Stomach smooth muscle (tissue), 2 donors: ENCODE data around the gene FPGS.
"Not testable (repeated sequence)": the region's sequence is repeated elsewhere in the genome, so short reads cannot be mapped to it uniquely, and the experiment has no call there.

Source experiments
- H3K27ac ChIP-seq: one replicate; pipeline ENCODE4 v1.7.0; 2013; ENCODE audit warnings: mild to moderate bottlenecking, low read length, inconsistent platforms
- H3K27me3 ChIP-seq, 2 donors: one replicate each; pipeline ENCODE4 v1.7.0; 2013; ENCODE audit warnings: low read length in 2 of 2; ENCODE audit not compliant: insufficient read depth in 2 of 2, control insufficient read depth in 1 of 2
- H3K36me3 ChIP-seq, 2 donors: one replicate each; pipeline ENCODE4 v1.7.0; 2013; ENCODE audit warnings: low read length in 2 of 2; ENCODE audit not compliant: control insufficient read depth in 2 of 2, insufficient read depth in 2 of 2
- H3K4me1 ChIP-seq: one replicate; pipeline ENCODE4 v1.7.0; 2013; ENCODE audit warnings: low read length; ENCODE audit not compliant: control insufficient read depth, insufficient read depth
- H3K4me3 ChIP-seq, 2 donors: one replicate each; pipeline ENCODE4 v1.7.0; 2013; ENCODE audit warnings: low read length in 2 of 2
- H3K9ac ChIP-seq, 2 donors: one replicate each; pipeline ENCODE4 v1.7.0; 2013; ENCODE audit warnings: low read length in 2 of 2, mild to moderate bottlenecking in 1 of 2
- H3K9me3 ChIP-seq, 2 donors: one replicate each; pipeline ENCODE4 v1.7.0; 2013; ENCODE audit warnings: low read length in 2 of 2; ENCODE audit not compliant: control insufficient read depth in 2 of 2
- donor health status: healthy.
- donor health status: Pancreatic carcinoma.

FPGS gene

GRCh38 chr9:127779136-127779981 lies 23.3 kb upstream of the FPGS start:
- no peak overlapping the region for H3K4me3 ChIP-seq
- H3K9me3 ChIP-seq: no peaks in the 10 kb centered on the region
- H3K27ac ChIP-seq: no peak overlapping the region
- H3K4me1 ChIP-seq: peaks cover 8% of the 10 kb centered on the region
- H3K27me3 ChIP-seq: no peaks in the 10 kb centered on the region
- H3K9ac ChIP-seq: no peak overlapping the region
- H3K36me3 ChIP-seq: no peaks in the 10 kb centered on the region

GRCh38 chr9:127780126-127780885 lies 22.4 kb upstream of the FPGS start:
- peaks cover 8% of the 10 kb centered on the region for H3K4me1 ChIP-seq
- H3K27me3 ChIP-seq: no peaks in the 10 kb centered on the region
- H3K9ac ChIP-seq: no peak overlapping the region
- no peaks in the 10 kb centered on the region for H3K36me3 ChIP-seq
- H3K27ac ChIP-seq: no peak overlapping the region
- H3K9me3 ChIP-seq: no peaks in the 10 kb centered on the region
- no peak overlapping the region for H3K4me3 ChIP-seq

- not testable (repeated sequence) for H3K9me3 ChIP-seq, H3K27me3 ChIP-seq, H3K9ac ChIP-seq, H3K4me3 ChIP-seq, H3K4me1 ChIP-seq, H3K36me3 ChIP-seq, H3K27ac ChIP-seq
Measured at GRCh38 chr9:127780909-127781308, 21.8 kb upstream of the FPGS start.

GRCh38 chr9:127781806-127782205 lies 20.9 kb upstream of the FPGS start:
- H3K27me3 ChIP-seq: no peaks in the 10 kb centered on the region
- no peak overlapping the region for H3K4me3 ChIP-seq
- no peaks in the 10 kb centered on the region for H3K9me3 ChIP-seq
- H3K4me1 ChIP-seq: peaks cover 11% of the 10 kb centered on the region
- no peaks in the 10 kb centered on the region for H3K36me3 ChIP-seq
- H3K27ac ChIP-seq: no peak overlapping the region
- H3K9ac ChIP-seq: no peak overlapping the region

GRCh38 chr9:127783111-127784008 lies 19.3 kb upstream of the FPGS start:
- Histone ChIP-seq H3K4me3 (no peak overlapping the region), H3K9me3 (no peaks in the 10 kb centered on the region), H3K4me1 (peaks cover 25% of the 10 kb centered on the region), H3K27ac (no peak overlapping the region), H3K36me3 (peaks cover 11 to 12% of the 10 kb centered on the region in 2 donors), H3K27me3 (no peaks in the 10 kb centered on the region), H3K9ac (no peak overlapping the region)

GRCh38 chr9:127785023-127785932 lies 17.4 kb upstream of the FPGS start:
- Histone ChIP-seq H3K9me3 (no peaks in the 10 kb centered on the region), H3K27me3 (no peaks in the 10 kb centered on the region), H3K4me1 (peaks cover 17% of the 10 kb centered on the region), H3K4me3 (peak overlapping the region; percentile 29 to 85), H3K27ac (peak overlapping the region; percentile 81), H3K9ac (peak overlapping the region; percentile 12 to 58), H3K36me3 (peaks cover 29% of the 10 kb centered on the region in 2 donors)

GRCh38 chr9:127785933-127786772 lies 16.5 kb upstream of the FPGS start, which contains the start of gene CDK9:
Gene CDK9 (plus strand): TSS chr9:127786034. CDS start chr9:127786149, 115 bp downstream.
- peak within 1 kb of the TSS; percentile 81 for H3K27ac ChIP-seq
- peaks cover 17% of the 10 kb centered on the region for H3K4me1 ChIP-seq
- peak within 1 kb of the TSS; percentile 72 to 80 for H3K9ac ChIP-seq
- no peaks in the 10 kb centered on the region for H3K9me3 ChIP-seq
- no peaks in the 10 kb centered on the region for H3K27me3 ChIP-seq
- peaks cover 34 to 37% of the 10 kb centered on the region in 2 donors for H3K36me3 ChIP-seq
- peak within 1 kb of the TSS; percentile 83 to 85 for H3K4me3 ChIP-seq

GRCh38 chr9:127786773-127787104 lies 15.9 kb upstream of the FPGS start:
- H3K9ac ChIP-seq: peak overlapping the region in 1 of 2 donors; percentile 72
- H3K4me1 ChIP-seq: peaks cover 17% of the 10 kb centered on the region
- H3K4me3 ChIP-seq: peak overlapping the region; percentile 83 to 85
- no peaks in the 10 kb centered on the region for H3K9me3 ChIP-seq
- H3K27me3 ChIP-seq: no peaks in the 10 kb centered on the region
- peaks cover 38 to 39% of the 10 kb centered on the region in 2 donors for H3K36me3 ChIP-seq
- peak overlapping the region; percentile 81 for H3K27ac ChIP-seq

- Histone ChIP-seq H3K36me3 (peaks cover 39 to 45% of the 10 kb centered on the region in 2 donors), H3K27me3 (no peaks in the 10 kb centered on the region), H3K9ac (no peak overlapping the region), H3K4me1 (peaks cover 17% of the 10 kb centered on the region), H3K9me3 (no peaks in the 10 kb centered on the region), H3K27ac (no peak overlapping the region), H3K4me3 (no peak overlapping the region)
Measured at GRCh38 chr9:127788337-127789011, 14.2 kb upstream of the FPGS start.
